Gastrocnemius medialis (tissue), 4 donors: Measurements from ENCODE around the gene ARL5A. TPM values are rescaled to one million over a fixed set of nuclear protein-coding genes. Genes with fewer than 3 reads are reported as not detected.

ENCODE experiments used
- ATAC-seq, 2 donors: fragments of 150-250 bp; one replicate each; pipeline ENCODE4 v1.9.1; 2016
- DNase-seq, 2 donors: peaks; one replicate each; pipeline ENCODE4 v3.0.0-alpha.2; 2019
- H3K27ac ChIP-seq, 4 donors: fragments of 200-600 bp; sonication (generic); 1 replicate in 1 of 4; 2 replicates in 3 of 4; pipeline ENCODE4 v1.5.1; 2016 to 2018; ENCODE audit warnings: mild to moderate bottlenecking in 2 of 4, moderate library complexity in 1 of 4
- H3K27me3 ChIP-seq, 3 donors: fragments of 200-600 bp; sonication (generic) in 2 of 3; 1 replicate in 1 of 3; 2 replicates in 2 of 3; pipeline versions ENCODE4 v1.5.1 to v1.6.0; 2016 to 2019; ENCODE audit warnings: mild to moderate bottlenecking in 1 of 3, moderate library complexity in 1 of 3
- H3K36me3 ChIP-seq, 2 donors: fragments of 200-600 bp; sonication (generic) in 1 of 2; one replicate each; pipeline ENCODE4 v1.5.1; 2017 to 2018
- H3K4me1 ChIP-seq, 2 donors: fragments of 200-600 bp; sonication (generic) in 1 of 2; one replicate each; pipeline ENCODE4 v1.5.1; 2016 to 2017; ENCODE audit warnings: mild to moderate bottlenecking in 2 of 2
- H3K4me3 ChIP-seq, 4 donors: fragments of 200-600 bp; sonication (generic) in 3 of 4; 1 replicate in 1 of 4; 2 replicates in 3 of 4; pipeline ENCODE4 v1.5.1; 2016 to 2019; ENCODE audit warnings: mild to moderate bottlenecking in 2 of 4
- H3K9me3 ChIP-seq, 3 donors: fragments of 200-600 bp; sonication (generic) in 2 of 3; 1 replicate in 1 of 3; 2 replicates in 2 of 3; pipeline ENCODE4 v1.5.1; 2016 to 2019
- CTCF ChIP-seq, 5 experiments: fragments of 450-650 bp in 3 of 5; fragments of 200-600 bp in 2 of 5; sonication (generic) in 2 of 5; IDR thresholded peaks in 4 of 5; conservative IDR thresholded peaks in 1 of 5; 1 replicate in 4 of 5; 2 replicates in 1 of 5; pipeline ENCODE4 v1.5.1; 2016 to 2019; ENCODE audit warnings: antibody characterized with exemption in 5 of 5, mild to moderate bottlenecking in 3 of 5, moderate library complexity in 3 of 5
- POLR2A ChIP-seq, 2 donors: fragments of 450-650 bp; IDR thresholded peaks; one replicate each; pipeline ENCODE4 v1.6.1; 2017; ENCODE audit warnings: antibody characterized with exemption in 2 of 2, mild to moderate bottlenecking in 2 of 2, moderate library complexity in 2 of 2
- in situ Hi-C, 4 donors: fragments of 200-750 bp; cut with MboI; loops; one replicate each; pipeline versions ENCODE4 v1.15.0 to v1.8.0; 2017; ENCODE audit warnings: low sequenced_read_pairs in 4 of 4
- intact Hi-C: fragments of 100-400 bp; cut with DNase I; formaldehyde crosslinking; loops from one replicate; pipeline ENCODE4 v1.15.1; 2023; ENCODE audit warnings: low total_unique reads
- total RNA-seq, 4 donors: library from RNA; depleted of rRNA; stranded (reverse); fragments of >200 nt; gene quantifications; one replicate each; pipeline versions ENCODE4 v1.1.0 to v1.2.3, GENCODE V29; 2016

The ARL5A gene
- total RNA-seq, 4 donors from 2014 or later = 45.0 to 81.7 (median 60.6) TPM

GRCh38 chr2:151793123-151793522 is 35.1 kb downstream of the ARL5A start:
- Histone ChIP-seq H3K4me1 (peaks cover 16 to 18% of the 10 kb centered on the region in 2 donors), H3K27ac (no peak overlapping the region), H3K27me3 (no peaks in the 10 kb centered on the region), H3K36me3 (peaks cover 0 to 15% of the 10 kb centered on the region in 2 donors), H3K4me3 (no peak overlapping the region), H3K9me3 (no peaks in the 10 kb centered on the region)
- DNase-seq (no peak), ATAC-seq (no peak)
- TF ChIP-seq POLR2A (IDR thresholded peaks at IDR 0.05) = no peak
- TF ChIP-seq CTCF (IDR thresholded peaks at IDR 0.05 in 4 of 5, conservative IDR thresholded peaks at IDR 0.05 in 1 of 5) = no peak
- in situ Hi-C loops (no loop called here), intact Hi-C loops (no loop called here)

GRCh38 chr2:151792589-151792988 is 35.6 kb downstream of the ARL5A start:
- in situ Hi-C loops (no loop called here), intact Hi-C loops (no loop called here)

GRCh38 chr2:151791545-151791944 is 36.7 kb downstream of the ARL5A start:
- H3K4me3 ChIP-seq = no peak overlapping the region
- ATAC-seq (no peak), DNase-seq (no peak)
- H3K9me3 ChIP-seq = no peaks in the 10 kb centered on the region
- in situ Hi-C loops = no loop called here
- peaks cover 14 to 22% of the 10 kb centered on the region in 2 donors for H3K4me1 ChIP-seq
- TF ChIP-seq CTCF (IDR thresholded peaks at IDR 0.05 in 4 of 5, conservative IDR thresholded peaks at IDR 0.05 in 1 of 5) (no peak), POLR2A (IDR thresholded peaks at IDR 0.05) (no peak)
- H3K27ac ChIP-seq = no peak overlapping the region
- intact Hi-C loops = no loop called here
- no peaks in the 10 kb centered on the region for H3K27me3 ChIP-seq
- peaks cover 0 to 9% of the 10 kb centered on the region in 2 donors for H3K36me3 ChIP-seq

More at GRCh38 chr2:151792589-151792988, 35.6 kb downstream of the ARL5A start:
- TF ChIP-seq CTCF (IDR thresholded peaks at IDR 0.05 in 4 of 5, conservative IDR thresholded peaks at IDR 0.05 in 1 of 5) = peak in 2 of 5 experiments; percentile 10 to 38
- no peak for TF ChIP-seq POLR2A (IDR thresholded peaks at IDR 0.05)
- ATAC-seq = peak in 1 of 2 donors; percentile 41
- Histone ChIP-seq H3K36me3 (peaks cover 0 to 15% of the 10 kb centered on the region in 2 donors), H3K27ac (peak overlapping the region in 1 of 4 donors; percentile 17), H3K4me1 (peaks cover 16 to 21% of the 10 kb centered on the region in 2 donors), H3K9me3 (no peaks in the 10 kb centered on the region), H3K27me3 (no peaks in the 10 kb centered on the region), H3K4me3 (no peak overlapping the region)
- no peak for DNase-seq

- intact Hi-C loops = no loop called here
- H3K36me3 ChIP-seq = peaks cover 0 to 8% of the 10 kb centered on the region in 2 donors
These were observed 37.5 kb downstream of the ARL5A start for GRCh38 chr2:151790689-151791088.

More at GRCh38 chr2:151790689-151791088, 37.5 kb downstream of the ARL5A start:
- no peaks in the 10 kb centered on the region for H3K9me3 ChIP-seq
- no peak for ATAC-seq
- H3K4me1 ChIP-seq = peaks cover 17 to 24% of the 10 kb centered on the region in 2 donors
- in situ Hi-C loops = no loop called here
- H3K27ac ChIP-seq = no peak overlapping the region
- TF ChIP-seq POLR2A (IDR thresholded peaks at IDR 0.05) = no peak
- no peak for TF ChIP-seq CTCF (IDR thresholded peaks at IDR 0.05 in 4 of 5, conservative IDR thresholded peaks at IDR 0.05 in 1 of 5)
- DNase-seq = no peak
- no peak overlapping the region for H3K4me3 ChIP-seq
- H3K27me3 ChIP-seq = no peaks in the 10 kb centered on the region
